ENCODE data around the gene SLC22A15.

DNA sequence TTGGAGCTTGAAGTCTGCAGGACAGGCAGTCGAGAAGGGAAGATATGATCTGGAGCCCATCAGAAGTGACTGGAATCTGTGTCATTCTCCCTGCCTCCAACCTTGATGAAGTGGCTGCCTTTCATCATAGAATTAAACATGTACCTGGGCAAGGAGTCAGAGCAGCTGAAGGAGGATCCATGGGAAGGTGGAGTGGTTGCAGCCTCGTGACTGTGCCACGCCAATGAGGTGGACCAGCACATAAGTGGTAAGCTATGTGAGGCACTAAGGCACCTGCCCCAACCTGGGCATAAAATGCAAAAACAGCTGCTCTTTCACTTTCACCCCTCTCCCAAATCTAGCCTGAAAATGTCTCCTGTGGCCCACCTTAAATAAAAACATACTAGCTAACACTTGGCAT is 7.3 kb downstream of the SLC22A15 start:
- TF ChIP-seq, protein P1, sequence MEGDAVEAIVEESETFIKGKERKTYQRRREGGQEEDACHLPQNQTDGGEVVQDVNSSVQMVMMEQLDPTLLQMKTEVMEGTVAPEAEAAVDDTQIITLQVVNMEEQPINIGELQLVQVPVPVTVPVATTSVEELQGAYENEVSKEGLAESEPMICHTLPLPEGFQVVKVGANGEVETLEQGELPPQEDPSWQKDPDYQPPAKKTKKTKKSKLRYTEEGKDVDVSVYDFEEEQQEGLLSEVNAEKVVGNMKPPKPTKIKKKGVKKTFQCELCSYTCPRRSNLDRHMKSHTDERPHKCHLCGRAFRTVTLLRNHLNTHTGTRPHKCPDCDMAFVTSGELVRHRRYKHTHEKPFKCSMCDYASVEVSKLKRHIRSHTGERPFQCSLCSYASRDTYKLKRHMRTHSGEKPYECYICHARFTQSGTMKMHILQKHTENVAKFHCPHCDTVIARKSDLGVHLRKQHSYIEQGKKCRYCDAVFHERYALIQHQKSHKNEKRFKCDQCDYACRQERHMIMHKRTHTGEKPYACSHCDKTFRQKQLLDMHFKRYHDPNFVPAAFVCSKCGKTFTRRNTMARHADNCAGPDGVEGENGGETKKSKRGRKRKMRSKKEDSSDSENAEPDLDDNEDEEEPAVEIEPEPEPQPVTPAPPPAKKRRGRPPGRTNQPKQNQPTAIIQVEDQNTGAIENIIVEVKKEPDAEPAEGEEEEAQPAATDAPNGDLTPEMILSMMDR (IDR thresholded peaks at IDR 0.05; ENCODE audit: insufficient read depth, low read depth, low read length), result no peak
- TF ChIP-seq EZH2 (IDR thresholded peaks at IDR 0.05; ENCODE audit: insufficient read depth, low read length), result no peak

Data from astrocyte (in vitro differentiated cells and primary cell).